Measurements from ENCODE around the gene AUNIP.
"Not testable (repeated sequence)": the region's sequence is repeated elsewhere in the genome, so short reads cannot be mapped to it uniquely, and the experiment has no call there.

Gene AUNIP

GRCh38 chr1:25845664-25846063 is 13.6 kb downstream of the AUNIP start:
- no peaks in the 10 kb centered on the region for H3F3A ChIP-seq (ENCODE audit: insufficient read depth, low read length)
- no peaks in the 10 kb centered on the region for H3K36me3 ChIP-seq (replicated peaks; ENCODE audit: insufficient read depth, low read length)
- DNase-seq = no peak
- H3K4me2 ChIP-seq (ENCODE audit: low read depth, low read length) = no peak overlapping the region
- no peak overlapping the region for H3K9ac ChIP-seq (ENCODE audit: low read length)
- no peaks in the 10 kb centered on the region for H4K20me1 ChIP-seq (ENCODE audit: insufficient read depth, low read length)
- no peaks in the 10 kb centered on the region for H3K27me3 ChIP-seq (replicated peaks; ENCODE audit: insufficient read depth, low read length)
- no peak overlapping the region for H3K4me3 ChIP-seq (ENCODE audit: low read length)
- no peaks in the 10 kb centered on the region for H3K79me2 ChIP-seq (ENCODE audit: low read length)
- TF ChIP-seq EZH2phosphoT487 (IDR thresholded peaks at IDR 0.05; ENCODE audit: low read length) = no peak
- TF ChIP-seq, protein P1, sequence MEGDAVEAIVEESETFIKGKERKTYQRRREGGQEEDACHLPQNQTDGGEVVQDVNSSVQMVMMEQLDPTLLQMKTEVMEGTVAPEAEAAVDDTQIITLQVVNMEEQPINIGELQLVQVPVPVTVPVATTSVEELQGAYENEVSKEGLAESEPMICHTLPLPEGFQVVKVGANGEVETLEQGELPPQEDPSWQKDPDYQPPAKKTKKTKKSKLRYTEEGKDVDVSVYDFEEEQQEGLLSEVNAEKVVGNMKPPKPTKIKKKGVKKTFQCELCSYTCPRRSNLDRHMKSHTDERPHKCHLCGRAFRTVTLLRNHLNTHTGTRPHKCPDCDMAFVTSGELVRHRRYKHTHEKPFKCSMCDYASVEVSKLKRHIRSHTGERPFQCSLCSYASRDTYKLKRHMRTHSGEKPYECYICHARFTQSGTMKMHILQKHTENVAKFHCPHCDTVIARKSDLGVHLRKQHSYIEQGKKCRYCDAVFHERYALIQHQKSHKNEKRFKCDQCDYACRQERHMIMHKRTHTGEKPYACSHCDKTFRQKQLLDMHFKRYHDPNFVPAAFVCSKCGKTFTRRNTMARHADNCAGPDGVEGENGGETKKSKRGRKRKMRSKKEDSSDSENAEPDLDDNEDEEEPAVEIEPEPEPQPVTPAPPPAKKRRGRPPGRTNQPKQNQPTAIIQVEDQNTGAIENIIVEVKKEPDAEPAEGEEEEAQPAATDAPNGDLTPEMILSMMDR (IDR thresholded peaks at IDR 0.05; ENCODE audit: low read length) = no peak
- no peak for TF ChIP-seq EZH2 (optimal IDR thresholded peaks at IDR 0.05; ENCODE audit: low read depth, low read length)
- H3K27ac ChIP-seq (ENCODE audit: low read length) = no peak overlapping the region
- H3K9me2 ChIP-seq (replicated peaks; ENCODE audit: insufficient read depth, low read length) = no peaks in the 10 kb centered on the region
- no peak overlapping the region for H2AFZ ChIP-seq (ENCODE audit: low read length)
- no peaks in the 10 kb centered on the region for H3K4me1 ChIP-seq (ENCODE audit: low read length)
- H3K9me3 ChIP-seq (replicated peaks; ENCODE audit: insufficient read depth, low read length) = no peaks in the 10 kb centered on the region

GRCh38 chr1:25844536-25845337 is 14.5 kb downstream of the AUNIP start:
- H3K27me3 ChIP-seq (replicated peaks; ENCODE audit: insufficient read depth, low read length) = no peaks in the 10 kb centered on the region
- H2AFZ ChIP-seq (ENCODE audit: low read length) = no peak overlapping the region
- no peaks in the 10 kb centered on the region for H3K9me2 ChIP-seq (replicated peaks; ENCODE audit: insufficient read depth, low read length)
- no peak for TF ChIP-seq EZH2phosphoT487 (IDR thresholded peaks at IDR 0.05; ENCODE audit: low read length)
- no peak for TF ChIP-seq EZH2 (optimal IDR thresholded peaks at IDR 0.05; ENCODE audit: low read depth, low read length)
- TF ChIP-seq, protein P1 (IDR thresholded peaks at IDR 0.05; ENCODE audit: low read length) = no peak
- no peaks in the 10 kb centered on the region for H3K9me3 ChIP-seq (replicated peaks; ENCODE audit: insufficient read depth, low read length)
- no peak overlapping the region for H3K4me2 ChIP-seq (ENCODE audit: low read depth, low read length)
- H3K9ac ChIP-seq (ENCODE audit: low read length) = no peak overlapping the region
- DNase-seq = no peak
- no peaks in the 10 kb centered on the region for H3F3A ChIP-seq (ENCODE audit: insufficient read depth, low read length)
- H3K4me3 ChIP-seq (ENCODE audit: low read length) = no peak overlapping the region
- H3K27ac ChIP-seq (ENCODE audit: low read length) = no peak overlapping the region
- no peaks in the 10 kb centered on the region for H3K79me2 ChIP-seq (ENCODE audit: low read length)
- no peaks in the 10 kb centered on the region for H4K20me1 ChIP-seq (ENCODE audit: insufficient read depth, low read length)
- no peaks in the 10 kb centered on the region for H3K4me1 ChIP-seq (ENCODE audit: low read length)
- H3K36me3 ChIP-seq (replicated peaks; ENCODE audit: insufficient read depth, low read length) = no peaks in the 10 kb centered on the region

- H3K79me2 ChIP-seq (ENCODE audit: low read length) = no peaks in the 10 kb centered on the region
- no peak overlapping the region for H3K4me3 ChIP-seq (ENCODE audit: low read length)
- H3K36me3 ChIP-seq (replicated peaks; ENCODE audit: insufficient read depth, low read length) = no peaks in the 10 kb centered on the region
- no peaks in the 10 kb centered on the region for H4K20me1 ChIP-seq (ENCODE audit: insufficient read depth, low read length)
- H3K27ac ChIP-seq (ENCODE audit: low read length) = no peak overlapping the region
- H2AFZ ChIP-seq (ENCODE audit: low read length) = no peak overlapping the region
- TF ChIP-seq, protein P1 (IDR thresholded peaks at IDR 0.05; ENCODE audit: low read length) = no peak
- TF ChIP-seq EZH2phosphoT487 (IDR thresholded peaks at IDR 0.05; ENCODE audit: low read length) (no peak), EZH2 (optimal IDR thresholded peaks at IDR 0.05; ENCODE audit: low read depth, low read length) (no peak)
- H3K4me2 ChIP-seq (ENCODE audit: low read depth, low read length) = no peak overlapping the region
- DNase-seq = no peak
- no peaks in the 10 kb centered on the region for H3F3A ChIP-seq (ENCODE audit: insufficient read depth, low read length)
- H3K4me1 ChIP-seq (ENCODE audit: low read length) = no peaks in the 10 kb centered on the region
- H3K27me3 ChIP-seq (replicated peaks; ENCODE audit: insufficient read depth, low read length) = no peaks in the 10 kb centered on the region
- H3K9me3 ChIP-seq (replicated peaks; ENCODE audit: insufficient read depth, low read length) = no peaks in the 10 kb centered on the region
- no peak overlapping the region for H3K9ac ChIP-seq (ENCODE audit: low read length)
- no peaks in the 10 kb centered on the region for H3K9me2 ChIP-seq (replicated peaks; ENCODE audit: insufficient read depth, low read length)
These were observed 15.8 kb downstream of the AUNIP start for GRCh38 chr1:25843483-25843882.

DNA sequence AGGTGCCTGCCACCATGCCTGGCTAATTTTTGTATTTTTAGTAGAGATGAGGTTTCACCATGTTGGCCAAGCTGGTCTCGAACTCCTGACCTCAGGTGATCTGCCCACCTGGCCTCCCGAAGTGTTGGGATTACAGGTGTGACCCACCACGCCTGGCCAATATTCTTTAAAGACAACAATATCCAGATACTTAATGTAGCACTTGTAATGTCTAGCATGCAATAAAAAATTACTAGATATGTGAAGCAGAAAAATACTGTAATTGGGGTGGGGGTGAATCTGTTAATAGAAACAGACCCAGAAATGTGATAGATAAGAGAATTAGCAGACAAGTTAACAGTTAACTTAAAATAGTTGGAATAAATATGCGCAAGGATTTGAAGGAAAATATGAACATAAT is 19.4 kb downstream of the AUNIP start:
- not testable (repeated sequence) for H3K9me3 ChIP-seq (replicated peaks; ENCODE audit: insufficient read depth, low read length); H3K27ac ChIP-seq (ENCODE audit: low read length); H3K4me2 ChIP-seq (ENCODE audit: low read depth, low read length); H2AFZ ChIP-seq (ENCODE audit: low read length); H3K9ac ChIP-seq (ENCODE audit: low read length); H4K20me1 ChIP-seq (ENCODE audit: insufficient read depth, low read length); H3K9me2 ChIP-seq (replicated peaks; ENCODE audit: insufficient read depth, low read length); H3K27me3 ChIP-seq (replicated peaks; ENCODE audit: insufficient read depth, low read length); DNase-seq; H3K4me1 ChIP-seq (ENCODE audit: low read length); H3F3A ChIP-seq (ENCODE audit: insufficient read depth, low read length); H3K79me2 ChIP-seq (ENCODE audit: low read length); H3K4me3 ChIP-seq (ENCODE audit: low read length); H3K36me3 ChIP-seq (replicated peaks; ENCODE audit: insufficient read depth, low read length)
